HepG2 (cell line): Measurements from ENCODE around the gene KCNIP3. TPM values are rescaled to one million over a fixed set of nuclear protein-coding genes. Genes with fewer than 3 reads are reported as not detected.

ENCODE experiments used
- ATAC-seq: fragments of 200-7000 bp; cut with Tn5 transposase; 3 replicates; pipeline ENCODE4 v1.9.1; 2020; ENCODE audit warnings: mild to moderate bottlenecking, moderate library complexity
- BruUV-seq: library from RNA; stranded (reverse); fragments of 400-500 nt; replicated peaks from 2 replicates; lab custom pipeline; 2021; lab: Mats Ljungman, UMichigan
- CTCF ChIA-PET: fragments of 300-600 bp; formaldehyde crosslinking; extraction: SDS; loops from one replicate; lab custom pipeline; 2021; ENCODE audit warnings: low total read pairs, inconsistent platforms, low intra/inter-chr PET ratio; lab: Yijun Ruan, JAX
- POLR2A ChIA-PET: fragments of 350-600 bp; sonication (Branson Sonifier 250); formaldehyde crosslinking; loops from one replicate; lab custom pipeline; 2020; ENCODE audit warnings: antibody characterized with exemption, inconsistent platforms; lab: Yijun Ruan, JAX
- DNase-seq: peaks from one replicate; pipeline ENCODE4 v3.0.0-alpha.2; 2015; ENCODE audit warnings: low spot score
- FAIRE-seq: peaks from 3 replicates; lab custom pipeline; 2011; peaks lifted over from hg19 to GRCh38; lab: Jason Lieb, UNC
- H2AFZ ChIP-seq: one replicate; pipeline ENCODE4 v1.6.1; 2011; ENCODE audit warnings: low read length, inconsistent platforms
- H3K27ac ChIP-seq: fragments of 300-600 bp; 3 replicates; pipeline ENCODE4 v1.8.0; 2011; ENCODE audit warnings: mixed run types, mild to moderate bottlenecking, mixed read lengths, low read length, inconsistent platforms; ENCODE audit not compliant: insufficient read depth; ENCODE audit errors: extremely low read length
- H3K27me3 ChIP-seq, 2 experiments: fragments of 200-600 bp in 1 of 2; 2 replicates in 1 of 2; 3 replicates in 1 of 2; pipeline versions ENCODE4 v1.6.0 to v1.8.0; 2011; ENCODE audit warnings: low read length in 2 of 2, mild to moderate bottlenecking in 2 of 2, moderate library complexity in 2 of 2, inconsistent platforms in 1 of 2; ENCODE audit not compliant: insufficient read depth in 2 of 2, control insufficient read depth in 1 of 2
- H3K36me3 ChIP-seq, 2 experiments: fragments of 200-600 bp in 1 of 2; replicated peaks in 1 of 2; 2 replicates in 1 of 2; 3 replicates in 1 of 2; pipeline versions ENCODE4 v1.5.1 to v1.8.0; 2011; ENCODE audit warnings: low read length in 2 of 2, inconsistent platforms in 1 of 2; ENCODE audit not compliant: insufficient read depth in 2 of 2, control insufficient read depth in 1 of 2
- H3K4me1 ChIP-seq: 2 replicates; pipeline ENCODE4 v1.5.1; 2012; ENCODE audit warnings: low read length, inconsistent platforms; ENCODE audit not compliant: insufficient read depth
- H3K4me2 ChIP-seq: 2 replicates; pipeline ENCODE4 v1.6.0; 2011; ENCODE audit warnings: low read depth, low read length, inconsistent platforms
- H3K4me3 ChIP-seq, 3 experiments: fragments of 200-600 bp in 1 of 3; sonication (generic), shearing (Covaris generic) in 1 of 3; replicated peaks in 1 of 3; 2 replicates each; pipeline ENCODE4 v1.5.1; 2011 to 2016; ENCODE audit warnings: low read length in 3 of 3, inconsistent platforms in 2 of 3, low read depth in 2 of 3, mild to moderate bottlenecking in 2 of 3, control low read depth in 1 of 3, mixed read lengths in 1 of 3; ENCODE audit not compliant: insufficient read depth in 1 of 3
- H3K79me2 ChIP-seq: one replicate; pipeline ENCODE4 v1.6.1; 2011; ENCODE audit warnings: low read length, inconsistent platforms; ENCODE audit not compliant: insufficient read depth
- H3K9ac ChIP-seq: 2 replicates; pipeline ENCODE4 v1.6.0; 2011; ENCODE audit warnings: mild to moderate bottlenecking, low read depth, low read length, inconsistent platforms; ENCODE audit not compliant: insufficient read depth
- H3K9me3 ChIP-seq: 2 replicates; pipeline ENCODE4 v1.5.1; 2012; ENCODE audit warnings: mild to moderate bottlenecking, low read length
- H4K20me1 ChIP-seq: 2 replicates; pipeline ENCODE4 v1.6.0; 2011; ENCODE audit warnings: inconsistent platforms, mild to moderate bottlenecking, low read length, moderate library complexity; ENCODE audit not compliant: insufficient read depth
- ATF2 ChIP-seq: sonication (generic); formaldehyde crosslinking; IDR thresholded peaks from 2 replicates; pipeline ENCODE4 v1.4.0; 2020; ENCODE audit warnings: missing genetic modification reagents
- ATF7 ChIP-seq, 2 experiments: fragments of 450-650 bp in 1 of 2; sonication (generic) in 1 of 2; formaldehyde crosslinking in 1 of 2; IDR thresholded peaks; 2 replicates each; pipeline versions ENCODE4 v1.4.0 to v1.6.1; 2016 to 2020; ENCODE audit warnings: antibody characterized with exemption in 1 of 2, mild to moderate bottlenecking in 1 of 2, missing genetic modification reagents in 1 of 2
- HMG20A ChIP-seq: IDR thresholded peaks from 2 replicates; pipeline ENCODE4 v1.6.1; 2016; ENCODE audit warnings: borderline replicate concordance
- HNRNPK ChIP-seq: fragments of 200-400 bp; formaldehyde crosslinking; IDR thresholded peaks from 2 replicates; pipeline ENCODE4 v1.6.1; 2018; ENCODE audit warnings: low read length, low read depth, moderate library complexity, mild to moderate bottlenecking; ENCODE audit not compliant: poor library complexity, severe bottlenecking
- KLF13 ChIP-seq: sonication (generic); formaldehyde crosslinking; IDR thresholded peaks from 2 replicates; pipeline ENCODE4 v1.4.0; 2020; ENCODE audit warnings: mild to moderate bottlenecking, missing genetic modification reagents
- MED1 ChIP-seq: sonication (generic); formaldehyde crosslinking; IDR thresholded peaks from 2 replicates; pipeline ENCODE4 v1.4.0; 2020; ENCODE audit warnings: missing genetic modification reagents
- MED13 ChIP-seq: sonication (generic); formaldehyde crosslinking; IDR thresholded peaks from 2 replicates; pipeline ENCODE4 v1.5.0; 2020; ENCODE audit warnings: missing genetic modification reagents
- MED8 ChIP-seq: sonication (generic); formaldehyde crosslinking; IDR thresholded peaks from 2 replicates; pipeline ENCODE4 v1.8.1; 2023; ENCODE audit warnings: mild to moderate bottlenecking, missing genetic modification reagents; ENCODE audit not compliant: insufficient replicate concordance
- SNAI1 ChIP-seq: sonication (generic); formaldehyde crosslinking; IDR thresholded peaks from 2 replicates; pipeline ENCODE4 v1.5.0; 2020; ENCODE audit warnings: mild to moderate bottlenecking, missing genetic modification reagents, borderline replicate concordance
- TCF7L2 ChIP-seq: IDR thresholded peaks from 2 replicates; pipeline ENCODE4 v1.6.1; 2011; ENCODE audit warnings: mild to moderate bottlenecking, low read depth, low read length, moderate library complexity
- THAP9 ChIP-seq: sonication (generic); formaldehyde crosslinking; IDR thresholded peaks from 2 replicates; pipeline ENCODE4; 2020; ENCODE audit warnings: missing genetic modification reagents, mild to moderate bottlenecking, borderline replicate concordance
- XRCC5 ChIP-seq: fragments of 200-400 bp; formaldehyde crosslinking; optimal IDR thresholded peaks from 2 replicates; pipeline ENCODE3; 2017; ENCODE audit warnings: mild to moderate bottlenecking, low read length
- ZFP82 ChIP-seq: sonication (generic); formaldehyde crosslinking; IDR thresholded peaks from 2 replicates; pipeline ENCODE4 v1.5.1; 2020; ENCODE audit warnings: mild to moderate bottlenecking, missing genetic modification reagents, borderline replicate concordance
- ZNF451 ChIP-seq: sonication (generic); formaldehyde crosslinking; IDR thresholded peaks from 2 replicates; pipeline ENCODE4 v1.5.0; 2020; ENCODE audit warnings: mild to moderate bottlenecking, missing genetic modification reagents
- ZNF782 ChIP-seq: sonication (generic); formaldehyde crosslinking; IDR thresholded peaks from 2 replicates; pipeline ENCODE4 v1.4.0; 2020; ENCODE audit warnings: missing genetic modification reagents, mild to moderate bottlenecking, borderline replicate concordance
- ZNF839 ChIP-seq: sonication (generic); formaldehyde crosslinking; IDR thresholded peaks from 2 replicates; pipeline ENCODE4 v1.4.0; 2020; ENCODE audit warnings: missing genetic modification reagents, mild to moderate bottlenecking, borderline replicate concordance
- WGBS: methylation state at CpG from one replicate; pipeline ENCODE4 v1.1.6; 2017; ENCODE audit warnings: low lambda C conversion rate; 5-methylcytosine and 5-hydroxymethylcytosine counted together
- in situ Hi-C: cut with HindIII; loops from 2 replicates; pipeline ENCODE4 v1.10.0; 2017; ENCODE audit warnings: low pct_unique_long_range_greater_than_20kb; ENCODE audit not compliant: extremely low pct_ligation_motif_present
- intact Hi-C: fragments of 100-400 bp; cut with micrococcal nuclease; formaldehyde crosslinking; loops from one replicate; pipeline ENCODE4 v1.10.0; 2022; ENCODE audit not compliant: unreplicated experiment
- polyA plus RNA-seq, 8 experiments: library from polyadenylated mRNA; depleted of rRNA in 3 of 8; stranded (reverse) in 7 of 8; unstranded in 1 of 8; fragments of >200 nt; fragmentation: Illumina TruSeq in 4 of 8; extraction: Trizol in 4 of 8; gene quantifications; 2 replicates each; pipeline versions ENCODE4 v1.2.1 to v1.2.3, GENCODE V29; 2011 to 2016; ENCODE audit warnings: low read depth in 4 of 8, missing spikeins in 1 of 8, mixed read lengths in 1 of 8; ENCODE audit not compliant: insufficient read depth in 1 of 8
- total RNA-seq, 5 experiments: library from RNA; depleted of rRNA; stranded (reverse); fragments of >200 nt; fragmentation: Illumina TruSeq; extraction: Trizol; gene quantifications; 2 replicates each; pipeline ENCODE4 v1.2.3, GENCODE V29; 2016; ENCODE audit warnings: low read depth in 1 of 5
- TF ChIP-seq, protein P1 (sequence below): sonication (generic); formaldehyde crosslinking; IDR thresholded peaks from 2 replicates; pipeline ENCODE4 v1.4.0; 2020; ENCODE audit warnings: missing genetic modification reagents
- TF ChIP-seq, protein P2 (sequence below): sonication (generic); formaldehyde crosslinking; IDR thresholded peaks from 2 replicates; pipeline ENCODE4 v1.4.0; 2020; ENCODE audit warnings: missing genetic modification reagents; ENCODE audit errors: not compliant biosample characterization

Gene KCNIP3
- total and polyA plus RNA-seq, 2 of the 13 experiments (the other 11 are each of a cell fraction or from before 2014, with no cell fraction given): not detected

DNA sequence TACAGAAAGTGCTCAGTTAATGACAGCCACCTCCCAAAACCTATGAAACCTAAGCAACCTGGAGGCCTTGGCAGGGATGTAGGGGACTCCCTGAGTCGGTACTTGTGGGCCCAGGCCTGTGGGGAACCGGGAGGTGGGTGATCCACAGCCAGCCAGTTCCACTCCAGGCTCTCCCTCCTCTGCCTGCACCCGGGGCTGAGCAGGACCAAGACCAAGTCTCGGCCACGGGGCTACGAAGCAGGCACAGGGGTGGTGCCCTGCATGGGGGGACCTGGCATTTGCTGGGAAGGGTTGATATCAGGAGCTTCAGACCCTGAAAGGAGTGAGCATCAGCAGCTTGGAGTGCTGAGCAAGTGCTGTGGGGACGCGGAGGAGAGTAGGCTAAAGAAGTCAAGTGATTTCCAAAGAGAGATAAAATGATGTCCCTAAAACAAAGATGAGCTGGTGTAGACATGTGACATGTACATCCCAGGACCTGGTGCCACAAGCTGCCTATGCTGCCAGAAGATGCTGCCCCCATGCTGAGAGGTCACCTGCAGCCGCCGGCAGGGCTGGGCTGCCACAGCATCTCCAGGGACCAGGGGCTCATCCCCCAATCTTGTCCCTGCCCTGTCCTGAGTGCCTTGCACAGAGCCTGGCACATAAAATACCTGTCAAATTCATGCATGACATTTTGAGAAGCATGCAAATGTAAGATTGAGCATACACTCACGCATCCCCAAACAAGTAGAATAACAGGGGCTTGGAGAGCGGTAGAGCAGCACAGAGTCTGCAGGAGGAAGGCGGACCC lies 21.5 kb downstream of the KCNIP3 start:
- Histone ChIP-seq H3K4me2 (no peak overlapping the region), H2AFZ (no peak overlapping the region), H3K27ac (no peak overlapping the region), H3K79me2 (no peaks in the 10 kb centered on the region), H3K27me3 (peaks cover 9 to 70% of the 10 kb centered on the region in 2 experiments), H3K9ac (no peak overlapping the region), H3K4me3 (no peak overlapping the region), H3K36me3 (no peaks in the 10 kb centered on the region), H4K20me1 (no peaks in the 10 kb centered on the region; the same call in 1 of the 2 replicates), H3K4me1 (no peaks in the 10 kb centered on the region), H3K9me3 (no peaks in the 10 kb centered on the region)
- no TSS peak for BruUV-seq
- FAIRE-seq: no peak
- TF ChIP-seq MED8 (CRISPR knock-in tag): no peak
- no peak for TF ChIP-seq ZFP82 (CRISPR knock-in tag)
- TF ChIP-seq ZNF782: no peak
- TF ChIP-seq ATF7 (IDR thresholded peaks at IDR 0.05): no peak
- TF ChIP-seq ATF7 (CRISPR knock-in tag; IDR thresholded peaks at IDR 0.05): no peak
- TF ChIP-seq, protein P1, sequence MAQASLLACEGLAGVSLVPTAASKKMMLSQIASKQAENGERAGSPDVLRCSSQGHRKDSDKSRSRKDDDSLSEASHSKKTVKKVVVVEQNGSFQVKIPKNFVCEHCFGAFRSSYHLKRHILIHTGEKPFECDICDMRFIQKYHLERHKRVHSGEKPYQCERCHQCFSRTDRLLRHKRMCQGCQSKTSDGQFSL (CRISPR knock-in tag): no peak
- TF ChIP-seq ATF2: no peak
- TF ChIP-seq HNRNPK: no peak
- TF ChIP-seq XRCC5: no peak
- TF ChIP-seq MED1 (CRISPR knock-in tag): no peak
- TF ChIP-seq MED13: no peak
- TF ChIP-seq, protein P2, sequence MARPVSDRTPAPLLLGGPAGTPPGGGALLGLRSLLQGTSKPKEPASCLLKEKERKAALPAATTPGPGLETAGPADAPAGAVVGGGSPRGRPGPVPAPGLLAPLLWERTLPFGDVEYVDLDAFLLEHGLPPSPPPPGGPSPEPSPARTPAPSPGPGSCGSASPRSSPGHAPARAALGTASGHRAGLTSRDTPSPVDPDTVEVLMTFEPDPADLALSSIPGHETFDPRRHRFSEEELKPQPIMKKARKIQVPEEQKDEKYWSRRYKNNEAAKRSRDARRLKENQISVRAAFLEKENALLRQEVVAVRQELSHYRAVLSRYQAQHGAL (CRISPR knock-in tag): no peak
- TF ChIP-seq KLF13 (CRISPR knock-in tag): no peak
- TF ChIP-seq THAP9 (CRISPR knock-in tag): no peak
- TF ChIP-seq HMG20A (CRISPR knock-in tag): no peak
- TF ChIP-seq SNAI1 (CRISPR knock-in tag): no peak
- no peak for TF ChIP-seq TCF7L2
- no peak for TF ChIP-seq ZNF451
- no peak for TF ChIP-seq ZNF839 (CRISPR knock-in tag)
- CTCF ChIA-PET: no interaction called here
- intact Hi-C loops: no loop called here
- no peak for DNase-seq
- in situ Hi-C loops: loop anchor here (5.0 kb wide), 1 partner anchor 86 kb away; no protein-coding TSS in a partner anchor
- POLR2A ChIA-PET: no interaction called here
- ATAC-seq: no peak
- WGBS: 18% methylated on average over 13 of the region's 13 CpGs
